ENCODE results near the gene PEAK3.
A peak's percentile ranks its signal among the peaks of the same experiment; 100 is the strongest.

Gene PEAK3, protein sequence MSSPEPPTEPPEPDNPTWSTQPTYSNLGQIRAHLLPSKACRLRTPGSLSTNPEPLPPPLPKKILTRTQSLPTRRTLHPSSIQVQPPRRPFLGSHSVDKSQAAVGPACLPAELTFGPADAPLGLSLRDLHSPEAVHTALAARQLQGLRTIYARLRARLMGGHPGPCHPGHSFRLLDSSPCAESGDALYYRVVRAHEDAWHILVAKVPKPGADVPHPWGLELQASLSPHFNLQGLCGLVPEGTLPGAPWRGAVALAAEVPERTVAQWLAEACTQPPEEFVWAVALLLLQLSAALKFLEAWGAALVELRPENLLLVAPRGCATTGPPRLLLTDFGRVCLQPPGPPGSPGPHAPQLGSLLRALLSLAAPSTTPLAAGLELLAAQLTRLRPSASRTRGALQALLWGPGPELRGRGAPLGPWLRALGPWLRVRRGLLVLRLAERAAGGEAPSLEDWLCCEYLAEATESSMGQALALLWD
- 0 to 1.3 (median 0.11) reads per million in 9 experiments for total RNA-seq

- peaks cover 14 to 16% of the 10 kb centered on the region in 2 donors for H3K4me1 Mint-ChIP-seq (ENCODE audit: low read depth in 2 of 2)
- ATAC-seq (replicated peaks), result peak; percentile 66
- DNase-seq, result peak in 2 of 3 experiments; percentile 38 to 45
Observed at GRCh38 chr19:2282062-2282861, at the start of gene PEAK3. TSS of gene PEAK3 (minus strand) at chr19:2282175. CDS start at chr19:2280931, 1,244 bp downstream.

GRCh38 chr19:2330632-2331284, 48.8 kb upstream of the PEAK3 start:
- peaks cover 35% of the 10 kb centered on the region for H3K36me3 Mint-ChIP-seq (ENCODE audit: insufficient read depth)
- peaks cover 29 to 31% of the 10 kb centered on the region in 2 donors for H3K4me1 Mint-ChIP-seq (ENCODE audit: low read depth in 2 of 2)
- DNase-seq (no peak), ATAC-seq (replicated peaks) (no peak)
- H3K4me3 Mint-ChIP-seq, result peak overlapping the region; percentile 28 to 91
- no peaks in the 10 kb centered on the region for H3K9me3 Mint-ChIP-seq
- no peaks in the 10 kb centered on the region for H3K27me3 Mint-ChIP-seq
- peak overlapping the region in 1 of 2 donors; percentile 95 for H3K27ac Mint-ChIP-seq

More at GRCh38 chr19:2282062-2282861, at the start of gene PEAK3:
- Mint-ChIP-seq H3K36me3 (ENCODE audit: insufficient read depth) (peaks cover 83% of the 10 kb centered on the region), H3K4me3 (peak within 1 kb of the TSS; percentile 81 to 84), H3K27ac (peak within 1 kb of the TSS; percentile 89 to 90), H3K9me3 (no peaks in the 10 kb centered on the region), H3K27me3 (no peaks in the 10 kb centered on the region)

- Mint-ChIP-seq H3K27me3 (no peaks in the 10 kb centered on the region), H3K9me3 (no peaks in the 10 kb centered on the region), H3K36me3 (ENCODE audit: insufficient read depth) (peaks cover 39% of the 10 kb centered on the region), H3K27ac (peak overlapping the region; percentile 95 to 96), H3K4me1 (ENCODE audit: low read depth in 2 of 2) (peaks cover 31 to 35% of the 10 kb centered on the region in 2 donors), H3K4me3 (peak overlapping the region; percentile 28 to 91)
- no peak for DNase-seq
- ATAC-seq (replicated peaks), result no peak
Observed at GRCh38 chr19:2330255-2330631, 48.3 kb upstream of the PEAK3 start.

DNA sequence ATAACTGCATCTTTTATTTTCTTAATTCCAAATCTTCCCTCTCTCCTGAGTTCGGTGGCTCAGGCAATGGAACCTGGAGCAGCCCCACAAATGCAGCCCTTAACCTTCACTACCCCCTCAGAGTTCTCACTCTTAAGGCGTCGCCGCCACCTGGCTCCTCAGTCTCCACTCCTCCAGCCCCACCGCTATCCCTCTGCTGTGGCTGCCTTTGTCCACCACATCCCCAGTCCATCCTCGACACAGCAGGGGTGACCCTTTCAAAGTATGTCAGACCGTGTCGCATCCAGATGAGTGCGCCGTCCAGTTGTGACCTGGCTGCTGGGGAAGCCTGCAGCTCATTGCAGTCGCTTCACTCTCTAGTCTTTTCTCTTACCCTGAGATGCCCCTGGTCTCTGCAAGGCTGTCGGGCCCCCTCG, 47.5 kb upstream of the PEAK3 start:
- ATAC-seq (replicated peaks) (no peak), DNase-seq (no peak)
- Mint-ChIP-seq H3K4me1 (ENCODE audit: low read depth in 2 of 2) (peaks cover 32 to 35% of the 10 kb centered on the region in 2 donors), H3K36me3 (ENCODE audit: insufficient read depth) (peaks cover 38% of the 10 kb centered on the region), H3K9me3 (no peaks in the 10 kb centered on the region), H3K4me3 (peak overlapping the region; percentile 91 to 97), H3K27me3 (no peaks in the 10 kb centered on the region), H3K27ac (peak overlapping the region; percentile 95 to 96)

DNA sequence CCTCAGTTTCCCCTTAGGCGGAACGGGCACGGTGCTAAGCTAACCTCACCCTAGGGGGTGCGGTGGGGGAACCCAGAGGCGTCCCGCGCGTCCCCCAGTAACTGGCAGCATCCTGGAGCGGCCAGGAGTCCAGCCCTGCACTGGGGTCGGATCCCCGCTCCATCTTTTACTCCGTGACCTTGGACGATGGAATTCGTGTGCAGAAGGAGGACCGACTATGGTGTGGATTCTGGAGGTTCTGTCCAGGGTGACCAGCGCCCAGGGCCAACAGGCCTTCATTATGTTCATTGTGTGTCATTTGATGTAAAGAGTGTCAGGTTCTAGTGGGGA, 47.1 kb upstream of the PEAK3 start:
- DNase-seq, result no peak
- Mint-ChIP-seq H3K27ac (peak overlapping the region; percentile 95 to 96), H3K9me3 (no peaks in the 10 kb centered on the region), H3K27me3 (no peaks in the 10 kb centered on the region), H3K4me1 (ENCODE audit: low read depth in 2 of 2) (peaks cover 32 to 35% of the 10 kb centered on the region in 2 donors), H3K36me3 (ENCODE audit: insufficient read depth) (peaks cover 42% of the 10 kb centered on the region), H3K4me3 (peak overlapping the region; percentile 91 to 97)
- ATAC-seq (replicated peaks), result no peak

GRCh38 chr19:2328401-2329148, 46.6 kb upstream of the PEAK3 start, which contains the start of the genes LSM7 and SPPL2B:
TSS of gene LSM7 (minus strand) at chr19:2328586. CDS start at chr19:2328566, 20 bp downstream.
TSS of gene SPPL2B (plus strand) at chr19:2328684. CDS start at chr19:2328710, 26 bp downstream.
- Mint-ChIP-seq H3K4me3 (peak within 1 kb of the TSS; percentile 91 to 97), H3K27ac (peak within 1 kb of the TSS; percentile 95 to 96), H3K4me1 (ENCODE audit: low read depth in 2 of 2) (peaks cover 32 to 35% of the 10 kb centered on the region in 2 donors), H3K27me3 (no peaks in the 10 kb centered on the region), H3K9me3 (no peaks in the 10 kb centered on the region), H3K36me3 (ENCODE audit: insufficient read depth) (peaks cover 43% of the 10 kb centered on the region)
- ATAC-seq (replicated peaks) (peak; percentile 84), DNase-seq (peak; percentile 89 to 91 (median 89))

DNA sequence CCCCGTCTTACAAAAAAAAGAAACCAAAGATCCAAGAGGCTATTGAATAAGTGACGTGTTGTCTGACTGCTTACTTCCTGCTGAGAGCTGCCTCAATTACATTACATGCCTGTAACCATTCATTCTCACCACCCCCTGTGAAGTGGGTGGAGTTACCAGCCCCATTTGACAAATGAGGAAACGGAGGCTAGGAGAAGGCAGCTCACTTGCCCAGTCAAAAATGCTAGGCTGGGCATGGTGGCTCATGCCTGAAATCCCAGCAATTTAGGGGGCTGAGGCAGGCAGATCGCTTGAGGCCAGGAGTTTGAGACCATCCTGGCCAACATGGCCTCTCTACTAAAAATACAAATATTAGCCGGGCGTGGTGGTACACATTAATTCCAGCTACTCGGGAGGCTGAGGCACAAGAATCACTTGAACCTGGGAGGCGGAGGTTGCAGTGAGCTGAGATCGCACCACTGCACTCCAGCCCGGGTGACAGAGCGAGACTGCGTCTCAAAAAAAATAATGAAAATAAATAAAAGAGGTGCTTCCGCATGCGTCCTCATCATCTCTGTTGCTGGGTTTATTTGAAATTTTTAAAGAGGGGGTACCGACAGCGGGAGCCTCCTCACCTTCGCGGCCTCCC, 45.9 kb upstream of the PEAK3 start:
- H3K9me3 Mint-ChIP-seq, result no peaks in the 10 kb centered on the region
- ATAC-seq (replicated peaks) (peak; percentile 70), DNase-seq (peak; percentile 38 to 48 (median 46))
- peaks cover 32 to 35% of the 10 kb centered on the region in 2 donors for H3K4me1 Mint-ChIP-seq (ENCODE audit: low read depth in 2 of 2)
- H3K27ac Mint-ChIP-seq, result peak overlapping the region; percentile 95 to 96
- H3K36me3 Mint-ChIP-seq (ENCODE audit: insufficient read depth), result peaks cover 46% of the 10 kb centered on the region
- no peaks in the 10 kb centered on the region for H3K27me3 Mint-ChIP-seq
- H3K4me3 Mint-ChIP-seq, result peak overlapping the region; percentile 91 to 97

DNA sequence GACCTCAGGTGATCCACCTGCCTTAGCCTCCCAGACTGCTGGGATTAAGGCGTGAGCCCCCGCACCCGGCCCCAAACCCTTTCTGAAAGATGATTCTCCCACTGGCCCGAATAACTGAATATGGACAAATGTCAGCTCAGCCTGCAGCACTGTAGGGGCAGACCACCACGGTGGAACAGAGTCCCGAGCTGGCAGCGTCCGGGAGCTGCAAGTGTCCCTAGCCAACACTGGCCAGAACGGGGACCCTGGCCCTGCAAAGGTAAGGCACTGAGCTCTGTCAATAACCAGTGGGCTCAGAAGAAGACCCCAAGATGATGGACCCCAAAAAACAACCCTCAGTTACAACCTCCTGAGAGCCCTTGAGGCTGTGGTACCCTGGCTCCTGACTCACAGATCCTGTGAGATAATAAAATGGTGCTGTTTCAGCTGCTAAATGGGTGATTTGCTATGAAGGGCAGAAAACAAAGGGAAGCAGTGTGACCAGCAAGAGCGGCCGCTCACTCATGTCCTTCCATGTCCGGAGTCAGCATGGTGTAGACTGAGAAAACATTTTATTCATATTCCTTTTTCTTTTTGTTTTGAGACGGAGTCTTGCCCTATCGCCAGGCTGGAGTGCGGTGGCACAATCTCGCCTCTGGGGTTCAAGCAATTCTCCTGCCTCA, 44.9 kb upstream of the PEAK3 start:
- H3K36me3 Mint-ChIP-seq (ENCODE audit: insufficient read depth), result peaks cover 57% of the 10 kb centered on the region
- H3K9me3 Mint-ChIP-seq, result no peaks in the 10 kb centered on the region
- no peaks in the 10 kb centered on the region for H3K27me3 Mint-ChIP-seq
- H3K4me3 Mint-ChIP-seq, result peak overlapping the region; percentile 91 to 97
- H3K4me1 Mint-ChIP-seq (ENCODE audit: low read depth in 2 of 2), result peaks cover 32 to 35% of the 10 kb centered on the region in 2 donors
- DNase-seq (no peak), ATAC-seq (replicated peaks) (no peak)
- H3K27ac Mint-ChIP-seq, result peak overlapping the region; percentile 95 to 96

- peaks cover 32 to 33% of the 10 kb centered on the region in 2 donors for H3K4me1 Mint-ChIP-seq (ENCODE audit: low read depth in 2 of 2)
- peak overlapping the region in 1 of 2 donors; percentile 95 for H3K27ac Mint-ChIP-seq
- H3K9me3 Mint-ChIP-seq, result no peaks in the 10 kb centered on the region
- no peak overlapping the region for H3K4me3 Mint-ChIP-seq
- ATAC-seq (replicated peaks) (no peak), DNase-seq (no peak)
- H3K36me3 Mint-ChIP-seq (ENCODE audit: insufficient read depth), result peaks cover 54% of the 10 kb centered on the region
- H3K27me3 Mint-ChIP-seq, result no peaks in the 10 kb centered on the region
Observed at GRCh38 chr19:2325281-2326046, 43.5 kb upstream of the PEAK3 start.

DNA sequence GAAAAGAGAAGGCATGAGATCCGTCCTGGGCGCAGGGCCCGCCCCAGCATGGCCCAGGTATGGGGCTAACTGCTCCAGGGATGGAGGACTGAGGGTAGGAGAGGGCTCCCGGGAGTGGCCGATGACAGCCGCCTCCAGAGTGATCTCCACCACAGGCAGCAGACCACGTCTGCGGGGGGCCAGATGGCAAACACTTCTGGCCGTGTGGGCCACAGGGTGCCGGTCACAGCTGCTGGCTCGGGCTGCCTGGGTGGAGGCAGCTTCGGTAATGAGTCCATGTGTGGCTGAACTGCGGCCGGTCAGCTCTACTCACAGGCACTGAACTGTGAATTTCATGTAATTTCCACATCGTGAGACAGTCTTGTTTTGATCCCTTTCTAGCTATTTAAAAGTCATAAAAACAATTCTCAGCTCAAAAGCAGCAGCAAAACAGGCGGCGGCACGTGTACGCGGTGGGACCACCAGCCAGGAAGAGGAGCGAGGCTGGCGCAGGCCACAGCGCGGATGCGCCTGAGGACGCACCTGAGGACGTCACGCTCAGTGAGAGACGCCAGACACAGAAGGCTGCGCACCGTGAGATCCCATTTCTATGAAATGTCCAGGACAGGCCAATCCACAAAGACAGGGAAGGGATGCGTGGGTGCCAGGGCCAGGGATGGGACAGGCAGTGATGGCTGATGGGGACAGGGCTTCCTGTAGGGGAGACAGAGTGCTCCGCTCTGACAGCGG, 42.4 kb upstream of the PEAK3 start:
- peaks cover 51% of the 10 kb centered on the region for H3K36me3 Mint-ChIP-seq (ENCODE audit: insufficient read depth)
- H3K27ac Mint-ChIP-seq, result peak overlapping the region in 1 of 2 donors; percentile 46
- no peaks in the 10 kb centered on the region for H3K9me3 Mint-ChIP-seq
- no peak for DNase-seq
- H3K4me1 Mint-ChIP-seq (ENCODE audit: low read depth in 2 of 2), result peaks cover 24 to 26% of the 10 kb centered on the region in 2 donors
- H3K4me3 Mint-ChIP-seq, result no peak overlapping the region
- ATAC-seq (replicated peaks), result no peak
- no peaks in the 10 kb centered on the region for H3K27me3 Mint-ChIP-seq

DNA sequence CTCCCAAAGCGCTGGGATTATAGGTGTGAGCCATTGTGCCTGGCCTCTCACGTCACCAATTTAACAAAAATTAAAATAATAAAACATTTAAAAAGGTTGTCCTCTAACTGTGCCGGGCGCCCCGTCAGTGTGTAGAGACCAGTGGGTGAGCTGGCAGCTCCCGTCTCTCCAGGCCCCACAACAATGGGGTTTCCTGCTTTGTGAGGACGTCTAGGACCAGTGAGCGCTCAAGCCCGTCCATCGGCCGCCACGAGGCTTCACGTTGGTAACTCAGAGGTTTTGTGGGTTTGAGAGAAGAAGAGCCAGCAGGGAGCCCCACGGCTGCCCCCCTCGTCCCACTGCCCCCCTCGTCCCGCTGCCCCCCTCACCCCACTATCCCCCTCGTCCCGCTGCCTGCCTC, 41.7 kb upstream of the PEAK3 start:
- DNase-seq, result no peak
- Mint-ChIP-seq H3K9me3 (no peaks in the 10 kb centered on the region), H3K4me1 (ENCODE audit: low read depth in 2 of 2) (peaks cover 21 to 22% of the 10 kb centered on the region in 2 donors), H3K27ac (no peak overlapping the region), H3K27me3 (no peaks in the 10 kb centered on the region), H3K4me3 (no peak overlapping the region), H3K36me3 (ENCODE audit: insufficient read depth) (peaks cover 46% of the 10 kb centered on the region)
- no peak for ATAC-seq (replicated peaks)
